KMS-11 (cell line): ENCODE measurements around the gene MMP7.

ENCODE experiments used
- H2AFZ ChIP-seq: fragments of 200-600 bp; sonication (generic); 2 replicates; pipeline ENCODE4 v1.6.1; 2016; ENCODE audit warnings: antibody characterized with exemption, mixed run types, low read depth
- H3K27ac ChIP-seq: fragments of 200-600 bp; sonication (generic); 2 replicates; pipeline ENCODE4 v1.6.1; 2016; ENCODE audit warnings: mild to moderate bottlenecking, mixed run types
- H3K27me3 ChIP-seq: fragments of 200-600 bp; sonication (generic); 2 replicates; pipeline ENCODE4 v1.6.1; 2017; ENCODE audit warnings: mild to moderate bottlenecking, low read depth, mixed run types, moderate library complexity; ENCODE audit not compliant: insufficient read depth
- H3K36me3 ChIP-seq: fragments of 200-600 bp; sonication (generic); 2 replicates; pipeline ENCODE4 v1.6.1; 2017; ENCODE audit warnings: mild to moderate bottlenecking, mixed run types; ENCODE audit not compliant: insufficient read depth
- H3K4me1 ChIP-seq: fragments of 200-600 bp; sonication (generic); 2 replicates; pipeline ENCODE4 v1.6.1; 2016; ENCODE audit warnings: mild to moderate bottlenecking, low read depth, mixed run types; ENCODE audit not compliant: poor library complexity, severe bottlenecking
- H3K4me2 ChIP-seq: fragments of 200-600 bp; sonication (generic); 2 replicates; pipeline ENCODE4 v1.7.0; 2016; ENCODE audit warnings: mild to moderate bottlenecking, mixed run types
- H3K4me3 ChIP-seq: fragments of 200-600 bp; sonication (generic); IDR thresholded peaks from 2 replicates; pipeline ENCODE4 v1.6.1; 2017; ENCODE audit warnings: low read depth, low read length, mixed read lengths; ENCODE audit not compliant: insufficient read depth
- H3K79me2 ChIP-seq: fragments of 200-600 bp; sonication (generic); 2 replicates; pipeline ENCODE4 v1.6.1; 2016; ENCODE audit warnings: low read depth, mixed run types; ENCODE audit not compliant: insufficient read depth
- H3K9ac ChIP-seq: fragments of 200-600 bp; sonication (generic); 2 replicates; pipeline ENCODE4 v1.6.1; 2016; ENCODE audit warnings: mild to moderate bottlenecking, mixed run types
- H4K20me1 ChIP-seq: fragments of 200-600 bp; sonication (generic); 2 replicates; pipeline ENCODE4 v1.6.1; 2016; ENCODE audit warnings: mild to moderate bottlenecking, mixed run types; ENCODE audit not compliant: insufficient read depth
- CTCF ChIP-seq: fragments of 200-600 bp; sonication (generic); conservative IDR thresholded peaks from 2 replicates; pipeline ENCODE4 v1.6.1; 2017; ENCODE audit warnings: low read depth, mild to moderate bottlenecking, antibody characterized with exemption, low read length, moderate library complexity, mixed read lengths

Gene MMP7

GRCh38 chr11:102534261-102534872 is 3.8 kb upstream of the MMP7 start:
- Histone ChIP-seq H2AFZ (no peak overlapping the region), H4K20me1 (no peaks in the 10 kb centered on the region), H3K4me1 (no peaks in the 10 kb centered on the region), H3K27ac (no peak overlapping the region), H3K36me3 (no peaks in the 10 kb centered on the region), H3K4me3 (no peak overlapping the region), H3K79me2 (no peaks in the 10 kb centered on the region), H3K4me2 (no peak overlapping the region), H3K27me3 (no peaks in the 10 kb centered on the region), H3K9ac (no peak overlapping the region)
- peak; percentile 25; the same call in 1 of the 2 replicates for TF ChIP-seq CTCF

- no peak overlapping the region for H3K4me3 ChIP-seq
- no peak for TF ChIP-seq CTCF
- no peak overlapping the region for H3K9ac ChIP-seq
- H3K4me2 ChIP-seq: no peak overlapping the region
- H3K4me1 ChIP-seq: no peaks in the 10 kb centered on the region
- H4K20me1 ChIP-seq: no peaks in the 10 kb centered on the region
- no peak overlapping the region for H3K27ac ChIP-seq
- H3K79me2 ChIP-seq: no peaks in the 10 kb centered on the region
- no peaks in the 10 kb centered on the region for H3K27me3 ChIP-seq
- H2AFZ ChIP-seq: no peak overlapping the region
- no peaks in the 10 kb centered on the region for H3K36me3 ChIP-seq
Observed at GRCh38 chr11:102528618-102529017, 1.9 kb downstream of the MMP7 start.

GRCh38 chr11:102527684-102528083 is 2.9 kb downstream of the MMP7 start:
- no peaks in the 10 kb centered on the region for H3K27me3 ChIP-seq
- H2AFZ ChIP-seq: no peak overlapping the region
- peaks cover 5% of the 10 kb centered on the region for H3K4me1 ChIP-seq
- no peak for TF ChIP-seq CTCF
- no peaks in the 10 kb centered on the region for H3K79me2 ChIP-seq
- H3K36me3 ChIP-seq: no peaks in the 10 kb centered on the region
- no peaks in the 10 kb centered on the region for H4K20me1 ChIP-seq
- no peak overlapping the region for H3K4me2 ChIP-seq
- H3K9ac ChIP-seq: no peak overlapping the region
- no peak overlapping the region for H3K27ac ChIP-seq
- H3K4me3 ChIP-seq: no peak overlapping the region

- Histone ChIP-seq H3K27me3 (no peaks in the 10 kb centered on the region), H3K27ac (no peak overlapping the region), H4K20me1 (no peaks in the 10 kb centered on the region), H3K4me1 (peaks cover 11% of the 10 kb centered on the region), H3K4me3 (no peak overlapping the region), H3K4me2 (no peak overlapping the region), H2AFZ (no peak overlapping the region), H3K36me3 (no peaks in the 10 kb centered on the region), H3K9ac (no peak overlapping the region), H3K79me2 (no peaks in the 10 kb centered on the region)
- TF ChIP-seq CTCF: no peak
Observed at GRCh38 chr11:102527041-102527440, 3.5 kb downstream of the MMP7 start.
